ENCODE measurements around the gene ST8SIA6.
"Not testable (repeated sequence)": the region's sequence is repeated elsewhere in the genome, so short reads cannot be mapped to it uniquely, and the experiment has no call there.

ST8SIA6 gene

GRCh38 chr10:17335065-17335464 is 119.3 kb downstream of the ST8SIA6 start:
- Histone ChIP-seq H3K79me2 (ENCODE audit: insufficient read depth, low read length) (no peaks in the 10 kb centered on the region), H3K9me3 (ENCODE audit: insufficient read depth, low read depth, low read length) (no peaks in the 10 kb centered on the region), H2AFZ (ENCODE audit: low read length) (no peak overlapping the region), H3K36me3 (ENCODE audit: insufficient read depth, low read length) (no peaks in the 10 kb centered on the region), H3K4me2 (ENCODE audit: low read depth, low read length, poor library complexity, severe bottlenecking) (no peak overlapping the region), H3K9me2 (replicated peaks; ENCODE audit: low read depth, low read length) (peaks cover 4% of the 10 kb centered on the region; the same call in 1 of the 2 replicates), H4K20me1 (ENCODE audit: insufficient read depth, low read length, poor library complexity, severe bottlenecking) (no peaks in the 10 kb centered on the region), H3F3A (ENCODE audit: low read depth) (no peaks in the 10 kb centered on the region), H3K4me3 (ENCODE audit: low read length, poor library complexity, severe bottlenecking) (no peak overlapping the region), H3K4me1 (ENCODE audit: insufficient read depth, low read length, poor library complexity, severe bottlenecking) (no peaks in the 10 kb centered on the region), H3K27me3 (ENCODE audit: insufficient read depth, low read length, poor library complexity, severe bottlenecking) (no peaks in the 10 kb centered on the region), H3K9ac (ENCODE audit: low read depth, low read length, poor library complexity, severe bottlenecking) (no peak overlapping the region)
- TF ChIP-seq CTCF (conservative IDR thresholded peaks at IDR 0.05; ENCODE audit: low read length) (no peak), EZH2phosphoT487 (IDR thresholded peaks at IDR 0.05; ENCODE audit: borderline replicate concordance) (no peak)

GRCh38 chr10:17330501-17330900 is 123.9 kb downstream of the ST8SIA6 start:
- Histone ChIP-seq H3K9ac (ENCODE audit: low read depth, low read length, poor library complexity, severe bottlenecking) (no peak overlapping the region), H3F3A (ENCODE audit: low read depth) (no peaks in the 10 kb centered on the region), H3K36me3 (ENCODE audit: insufficient read depth, low read length) (no peaks in the 10 kb centered on the region), H3K4me3 (ENCODE audit: low read length, poor library complexity, severe bottlenecking) (no peak overlapping the region), H3K9me3 (ENCODE audit: insufficient read depth, low read depth, low read length) (no peaks in the 10 kb centered on the region), H2AFZ (ENCODE audit: low read length) (no peak overlapping the region), H4K20me1 (ENCODE audit: insufficient read depth, low read length, poor library complexity, severe bottlenecking) (no peaks in the 10 kb centered on the region), H3K9me2 (replicated peaks; ENCODE audit: low read depth, low read length) (0 out of 2 replicates have a peak, but pooled peaks cover 4% of the 10 kb centered on the region), H3K4me2 (ENCODE audit: low read depth, low read length, poor library complexity, severe bottlenecking) (no peak overlapping the region), H3K79me2 (ENCODE audit: insufficient read depth, low read length) (no peaks in the 10 kb centered on the region), H3K4me1 (ENCODE audit: insufficient read depth, low read length, poor library complexity, severe bottlenecking) (no peaks in the 10 kb centered on the region), H3K27me3 (ENCODE audit: insufficient read depth, low read length, poor library complexity, severe bottlenecking) (no peaks in the 10 kb centered on the region)
- no peak for TF ChIP-seq EZH2phosphoT487 (IDR thresholded peaks at IDR 0.05; ENCODE audit: borderline replicate concordance)
- TF ChIP-seq CTCF (conservative IDR thresholded peaks at IDR 0.05; ENCODE audit: low read length), result no peak

GRCh38 chr10:17326377-17326776 is 128.0 kb downstream of the ST8SIA6 start:
- TF ChIP-seq EZH2phosphoT487 (IDR thresholded peaks at IDR 0.05; ENCODE audit: borderline replicate concordance) (no peak), CTCF (conservative IDR thresholded peaks at IDR 0.05; ENCODE audit: low read length) (no peak)
- no peak overlapping the region for H2AFZ ChIP-seq (ENCODE audit: low read length)
- H3K9me3 ChIP-seq (ENCODE audit: insufficient read depth, low read depth, low read length), result no peaks in the 10 kb centered on the region

GRCh38 chr10:17321957-17322356 is 132.4 kb downstream of the ST8SIA6 start:
- not testable (repeated sequence) for H3K27me3 ChIP-seq (ENCODE audit: insufficient read depth, low read length, poor library complexity, severe bottlenecking); H3K9me3 ChIP-seq (ENCODE audit: insufficient read depth, low read depth, low read length); H3K4me2 ChIP-seq (ENCODE audit: low read depth, low read length, poor library complexity, severe bottlenecking); H3F3A ChIP-seq (ENCODE audit: low read depth); H3K36me3 ChIP-seq (ENCODE audit: insufficient read depth, low read length); H4K20me1 ChIP-seq (ENCODE audit: insufficient read depth, low read length, poor library complexity, severe bottlenecking); H3K9ac ChIP-seq (ENCODE audit: low read depth, low read length, poor library complexity, severe bottlenecking); H3K4me1 ChIP-seq (ENCODE audit: insufficient read depth, low read length, poor library complexity, severe bottlenecking); H3K79me2 ChIP-seq (ENCODE audit: insufficient read depth, low read length); H3K9me2 ChIP-seq (replicated peaks; ENCODE audit: low read depth, low read length); H2AFZ ChIP-seq (ENCODE audit: low read length); H3K4me3 ChIP-seq (ENCODE audit: low read length, poor library complexity, severe bottlenecking)

More at GRCh38 chr10:17326377-17326776, 128.0 kb downstream of the ST8SIA6 start:
- H3K79me2 ChIP-seq (ENCODE audit: insufficient read depth, low read length), result no peaks in the 10 kb centered on the region
- no peaks in the 10 kb centered on the region for H3K36me3 ChIP-seq (ENCODE audit: insufficient read depth, low read length)
- no peaks in the 10 kb centered on the region for H4K20me1 ChIP-seq (ENCODE audit: insufficient read depth, low read length, poor library complexity, severe bottlenecking)
- no peaks in the 10 kb centered on the region for H3F3A ChIP-seq (ENCODE audit: low read depth)
- H3K9me2 ChIP-seq (replicated peaks; ENCODE audit: low read depth, low read length), result no peaks in the 10 kb centered on the region
- no peak overlapping the region for H3K4me2 ChIP-seq (ENCODE audit: low read depth, low read length, poor library complexity, severe bottlenecking)
- no peak overlapping the region for H3K9ac ChIP-seq (ENCODE audit: low read depth, low read length, poor library complexity, severe bottlenecking)
- no peak overlapping the region for H3K4me3 ChIP-seq (ENCODE audit: low read length, poor library complexity, severe bottlenecking)
- no peaks in the 10 kb centered on the region for H3K27me3 ChIP-seq (ENCODE audit: insufficient read depth, low read length, poor library complexity, severe bottlenecking)
- H3K4me1 ChIP-seq (ENCODE audit: insufficient read depth, low read length, poor library complexity, severe bottlenecking), result no peaks in the 10 kb centered on the region

Data from Loucy (cell line).